ENCODE results near the gene SELENOP.
"Not testable (repeated sequence)": the region's sequence is repeated elsewhere in the genome, so short reads cannot be mapped to it uniquely, and the experiment has no call there.

The SELENOP gene, protein sequence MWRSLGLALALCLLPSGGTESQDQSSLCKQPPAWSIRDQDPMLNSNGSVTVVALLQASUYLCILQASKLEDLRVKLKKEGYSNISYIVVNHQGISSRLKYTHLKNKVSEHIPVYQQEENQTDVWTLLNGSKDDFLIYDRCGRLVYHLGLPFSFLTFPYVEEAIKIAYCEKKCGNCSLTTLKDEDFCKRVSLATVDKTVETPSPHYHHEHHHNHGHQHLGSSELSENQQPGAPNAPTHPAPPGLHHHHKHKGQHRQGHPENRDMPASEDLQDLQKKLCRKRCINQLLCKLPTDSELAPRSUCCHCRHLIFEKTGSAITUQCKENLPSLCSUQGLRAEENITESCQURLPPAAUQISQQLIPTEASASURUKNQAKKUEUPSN

GRCh38 chr5:42811591-42812446 is at the start of gene SELENOP:
Gene SELENOP (minus strand): TSS chr5:42811892. CDS start chr5:42808353, 3,539 bp downstream.
- no peak for DNase-seq (ENCODE audit: low read depth in 2 of 2)

DNA sequence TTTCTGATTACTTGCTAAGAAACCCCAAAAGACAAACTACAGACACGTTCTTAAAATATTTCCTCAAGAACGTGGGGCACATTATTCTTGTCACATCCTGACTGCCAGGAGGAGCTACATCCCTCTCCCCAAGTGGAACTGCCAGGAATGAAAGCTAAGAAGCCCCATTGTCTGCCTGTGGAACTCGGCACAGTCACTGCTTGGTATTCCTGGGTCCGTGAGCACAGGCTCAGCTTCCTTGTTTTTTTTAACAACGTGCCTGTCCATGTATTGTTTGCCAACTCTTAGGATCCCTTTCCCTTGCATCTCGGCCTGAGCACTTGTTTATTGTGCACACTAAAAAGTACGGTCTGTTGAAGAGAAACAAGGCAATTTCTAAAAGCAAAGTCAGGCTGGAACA is 47.0 kb upstream of the SELENOP start:
- no peak for DNase-seq (ENCODE audit: low read depth in 2 of 2)

GRCh38 chr5:42858031-42858643 is 46.4 kb upstream of the SELENOP start:
- DNase-seq (ENCODE audit: low read depth in 2 of 2) = no peak

- no peak for DNase-seq (ENCODE audit: low read depth in 2 of 2)
Observed at GRCh38 chr5:42855811-42856210, 44.1 kb upstream of the SELENOP start.

DNA sequence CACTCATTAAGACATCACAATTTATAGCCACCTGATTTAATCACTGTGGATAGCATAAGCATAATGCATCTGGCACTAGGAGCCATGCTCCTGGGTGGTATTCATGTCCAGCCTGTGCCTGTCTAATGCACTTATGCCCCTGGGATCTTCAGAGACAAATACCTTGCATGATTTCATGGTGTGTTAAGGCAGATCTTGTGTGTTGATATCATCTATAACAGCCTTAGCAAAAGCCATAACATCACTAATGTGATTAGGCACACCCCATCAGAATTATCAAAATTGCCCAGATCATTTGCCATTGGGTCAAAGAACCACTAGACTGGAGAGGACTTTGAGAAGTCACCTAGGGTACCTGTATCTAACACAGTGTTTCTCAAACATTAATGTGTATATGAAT is 43.7 kb upstream of the SELENOP start:
- no peak for DNase-seq (ENCODE audit: low read depth in 2 of 2)

DNA sequence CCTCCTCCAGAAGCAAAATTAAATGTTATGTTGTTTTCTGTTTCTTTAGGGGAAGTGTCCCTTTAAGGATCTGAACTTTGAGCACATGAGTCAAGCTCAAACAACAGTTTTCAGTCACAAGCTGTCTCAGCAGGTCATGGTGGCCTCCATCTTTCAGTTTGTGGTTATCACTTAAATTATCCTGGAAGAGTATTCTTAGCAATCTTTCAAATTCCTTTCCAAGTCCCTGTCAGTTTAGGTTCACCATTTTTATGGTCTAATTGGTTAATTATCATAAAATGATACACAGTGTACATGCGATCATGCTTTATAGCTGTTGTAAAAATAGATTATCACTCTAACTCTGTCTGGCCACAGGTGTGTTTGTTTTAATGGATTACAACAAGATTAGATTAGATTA is 43.1 kb upstream of the SELENOP start:
- DNase-seq (ENCODE audit: low read depth in 2 of 2) = no peak

GRCh38 chr5:42852826-42853225 is 41.1 kb upstream of the SELENOP start:
- no peak for DNase-seq (ENCODE audit: low read depth in 2 of 2)

GRCh38 chr5:42851481-42851880 is 39.8 kb upstream of the SELENOP start:
- DNase-seq (ENCODE audit: low read depth in 2 of 2) = no peak

DNA sequence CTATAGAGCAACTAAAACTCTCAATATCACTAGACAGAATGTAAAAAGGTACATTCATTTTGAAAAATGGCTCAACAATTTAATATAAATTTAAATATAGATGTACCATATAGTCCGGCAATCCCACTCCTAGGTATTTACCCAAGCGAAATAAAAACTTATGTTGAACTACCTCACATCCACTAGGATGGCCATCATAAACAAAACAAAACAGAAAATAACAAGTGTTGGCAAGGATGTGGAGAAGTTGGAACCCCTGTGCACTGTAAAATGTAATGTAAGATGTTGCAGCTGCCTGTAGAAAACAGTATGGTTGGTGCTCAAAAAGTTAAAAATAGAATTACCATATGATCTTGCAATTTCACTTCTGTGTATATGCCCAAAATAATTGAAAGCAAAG is 36.9 kb upstream of the SELENOP start:
- no peak for DNase-seq (ENCODE audit: low read depth in 2 of 2)

GRCh38 chr5:42844408-42844807 is 32.7 kb upstream of the SELENOP start:
- DNase-seq (ENCODE audit: low read depth in 2 of 2) = not testable (repeated sequence)

- DNase-seq (ENCODE audit: low read depth in 2 of 2) = no peak
Observed at GRCh38 chr5:42843675-42844292, 32.1 kb upstream of the SELENOP start.

GRCh38 chr5:42842921-42843641 is 31.4 kb upstream of the SELENOP start:
- no peak for DNase-seq (ENCODE audit: low read depth in 2 of 2)

- DNase-seq (ENCODE audit: low read depth in 2 of 2) = no peak
Observed at GRCh38 chr5:42840842-42841567, 29.3 kb upstream of the SELENOP start.

- no peak for DNase-seq (ENCODE audit: low read depth in 2 of 2)
Observed at GRCh38 chr5:42840269-42840668, 28.6 kb upstream of the SELENOP start.

DNA sequence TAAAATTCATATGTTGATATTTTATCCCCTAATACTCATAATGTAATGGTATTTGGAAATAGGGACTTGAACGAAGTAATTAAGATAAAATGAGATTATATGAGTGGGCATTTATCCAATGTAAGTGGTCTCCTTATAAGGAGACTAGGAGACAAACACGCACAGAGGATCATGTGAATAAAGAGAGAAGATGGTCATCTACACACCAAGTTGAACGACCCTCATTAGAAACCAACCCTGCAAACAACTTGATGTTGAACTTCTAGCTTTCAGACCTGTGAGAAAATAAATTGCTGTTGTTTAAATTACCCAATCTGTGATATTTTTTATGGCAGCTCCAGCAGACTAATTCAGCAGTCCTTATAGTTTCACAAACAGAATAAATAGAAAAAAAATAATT is 27.5 kb upstream of the SELENOP start:
- DNase-seq (ENCODE audit: low read depth in 2 of 2) = no peak

GRCh38 chr5:42837601-42838000 is 25.9 kb upstream of the SELENOP start:
- DNase-seq (ENCODE audit: low read depth in 2 of 2) = no peak

GRCh38 chr5:42836070-42836769 is 24.5 kb upstream of the SELENOP start:
- DNase-seq (ENCODE audit: low read depth in 2 of 2) = no peak

GRCh38 chr5:42832060-42832459 is 20.4 kb upstream of the SELENOP start:
- no peak for DNase-seq (ENCODE audit: low read depth in 2 of 2)

DNA sequence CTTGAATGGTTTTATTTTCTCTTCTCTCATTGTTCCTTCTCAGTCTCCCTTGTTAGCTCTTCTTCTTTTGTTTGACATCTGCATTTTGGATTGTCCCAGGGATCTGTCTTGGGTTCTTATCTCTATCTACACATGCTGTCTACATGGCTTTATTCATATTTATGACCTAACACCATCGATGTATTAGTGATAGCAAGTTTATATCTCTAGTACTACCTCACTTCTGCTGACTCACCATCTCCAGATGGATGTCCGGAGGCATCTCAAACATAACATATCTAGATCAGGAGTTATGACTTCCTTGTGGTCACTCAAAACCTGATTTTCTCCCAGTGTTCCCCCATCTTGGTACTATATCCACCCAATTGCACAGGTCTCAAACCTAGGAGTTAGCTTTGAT is 19.2 kb upstream of the SELENOP start:
- no peak for DNase-seq (ENCODE audit: low read depth in 2 of 2)

DNA sequence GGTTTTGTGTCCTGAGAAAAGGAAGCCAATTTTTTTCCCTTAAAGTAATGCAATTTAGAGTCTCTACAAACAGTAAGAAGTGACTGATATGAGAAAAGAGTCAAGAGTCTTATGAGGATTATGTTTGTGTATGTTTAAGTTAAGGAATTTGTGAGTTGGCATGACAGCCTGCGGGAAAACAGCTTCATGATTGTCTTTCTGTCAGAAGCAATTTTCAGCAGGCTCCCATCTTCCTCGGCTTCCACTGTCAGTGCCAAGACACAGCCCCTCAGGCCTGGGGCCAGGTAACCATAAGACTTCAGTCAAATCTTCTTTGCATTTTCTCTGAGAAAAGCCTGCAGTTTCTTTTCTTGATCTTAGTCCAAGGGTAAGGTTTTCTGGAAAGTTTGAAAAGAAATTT is 17.0 kb upstream of the SELENOP start:
- DNase-seq (ENCODE audit: low read depth in 2 of 2) = no peak

All from stimulated activated CD8-positive, alpha-beta memory T cell treated with anti-CD3 and anti-CD28 coated beads, Interleukin-7, amount 100 ng/mL, for 4 hours (primary cell).